Heart right ventricle (tissue), 16 donors: Measurements from ENCODE around the gene PELI2. TPM values are rescaled to one million over a fixed set of nuclear protein-coding genes. Genes with fewer than 3 reads are reported as not detected.

ENCODE experiments used
- ATAC-seq, 8 donors: fragments of 200-7000 bp; cut with Tn5 transposase; one replicate each; pipeline ENCODE4 v1.9.1; 2020; ENCODE audit warnings: mild to moderate bottlenecking in 8 of 8, moderate library complexity in 8 of 8, moderate number of reproducible peaks in 1 of 8
- DNase-seq, 2 donors: peaks; one replicate each; pipeline ENCODE4 v3.0.0-alpha.2; 2020
- H3K27ac ChIP-seq, 10 donors: fragments of 200-600 bp; sonication (generic) in 2 of 10; one replicate each; pipeline versions ENCODE4 v1.5.0 to v1.8.0; 2020 to 2022; ENCODE audit warnings: mild to moderate bottlenecking in 3 of 10
- H3K27me3 ChIP-seq, 7 donors: fragments of 200-600 bp; one replicate each; pipeline ENCODE4 v1.8.0; 2021 to 2022; ENCODE audit warnings: mild to moderate bottlenecking in 2 of 7
- H3K36me3 ChIP-seq, 9 donors: fragments of 200-600 bp; sonication (generic) in 1 of 9; one replicate each; pipeline versions ENCODE4 v1.5.0 to v1.8.0; 2020 to 2022; ENCODE audit warnings: mild to moderate bottlenecking in 2 of 9
- H3K4me1 ChIP-seq, 9 donors: fragments of 200-600 bp; sonication (generic) in 1 of 9; one replicate each; pipeline versions ENCODE4 v1.5.0 to v1.8.0; 2020 to 2022; ENCODE audit warnings: mild to moderate bottlenecking in 4 of 9
- H3K4me3 ChIP-seq, 10 donors: fragments of 200-600 bp; sonication (generic) in 2 of 10; one replicate each; pipeline versions ENCODE4 v1.5.0 to v1.8.0; 2020 to 2022; ENCODE audit warnings: mild to moderate bottlenecking in 7 of 10, moderate library complexity in 2 of 10
- H3K9me3 ChIP-seq, 11 donors: fragments of 200-600 bp in 10 of 11; sonication (generic) in 2 of 11; one replicate each; pipeline versions ENCODE4 v1.5.0 to v1.8.0; 2013 to 2022; ENCODE audit warnings: mild to moderate bottlenecking in 2 of 11, control low read depth in 1 of 11, moderate library complexity in 1 of 11
- WGBS, 2 donors: extraction: QIAGEN DNeasy Blood & Tissue Kit; methylation state at CpG; one replicate each; pipeline ENCODE4 v1.1.7; 2013; ENCODE audit warnings: inconsistent platforms in 1 of 2; 5-methylcytosine and 5-hydroxymethylcytosine counted together
- intact Hi-C, 10 donors: fragments of 100-400 bp; cut with DNase I; formaldehyde crosslinking; loops; one replicate each; pipeline versions ENCODE4 v1.11.1 to v1.14.2; 2022
- polyA plus RNA-seq, 2 donors: library from polyadenylated mRNA; stranded (reverse); fragments of 200-250 nt; gene quantifications; one replicate each; pipeline ENCODE4 v1.2.3, GENCODE V29; 2013
- total RNA-seq, 10 donors: library from RNA; stranded (reverse); fragmentation: NEBNext Ultra II Directional in 3 of 10; extraction: Animal tissue kit (Norgen Biotek cat#: 25700) in 3 of 10; gene quantifications; one replicate each; pipeline versions ENCODE4 v1.2.1 to v1.2.4, GENCODE V29; 2021 to 2023
- TF ChIP-seq, protein P1 (sequence below), 9 donors: fragments of 200-600 bp; sonication (generic) in 2 of 9; IDR thresholded peaks; one replicate each; pipeline versions ENCODE4 v1.5.0 to v1.8.0; 2021 to 2022; ENCODE audit warnings: antibody characterized with exemption in 9 of 9, mild to moderate bottlenecking in 5 of 9, moderate library complexity in 1 of 9
- donor health status: Arrhythmogenic right ventricular cardiomyopathy.
- donor health status: ischemic (EF 13 %, LVEDD 7.1; RV severe dilation, severe dysfunction).
- donor health status: healthy with polysubstance abuse.
- donor health status: DM: no; HTN: yes; CAD: no.
- donor health status: DM: no; HTN: no; CAD: no.
- donor health status: ischemic (EF 25% LVEDD 6.9; RV normal size, moderate dysfunction).
- donor health status: ischemic (EF 25% LVEDD 5.7; RV mildly dilated, moderate dysfunction).
- donor health status: healthy.
- donor health status: DM: yes; HTN: yes; CAD: no.
- donor health status: Ischemic cardiomyopathy.
- donor health status: ischemic (EF 35%, LVEDD 5.7; RV mildly dilated, moderate dysfunction).
- donor health status: nonischemic (EF 11% LVEDD 7.7; RV severe dilation, severe dysfunction).
- donor health status: DM: yes; HTN: yes; CAD: no.
- donor health status: PGD.
- donor health status: ischemic (EF 29% LVEDD 5.4; RV normal size, mild dysfunction).
- donor health status: nonischemic (EF 23%, LVEDD 6.1; RV moderate dilation, normal function).

PELI2 gene
- total and polyA plus RNA-seq, 12 donors, result 0.87 to 4.9 (median 2.0) TPM

DNA sequence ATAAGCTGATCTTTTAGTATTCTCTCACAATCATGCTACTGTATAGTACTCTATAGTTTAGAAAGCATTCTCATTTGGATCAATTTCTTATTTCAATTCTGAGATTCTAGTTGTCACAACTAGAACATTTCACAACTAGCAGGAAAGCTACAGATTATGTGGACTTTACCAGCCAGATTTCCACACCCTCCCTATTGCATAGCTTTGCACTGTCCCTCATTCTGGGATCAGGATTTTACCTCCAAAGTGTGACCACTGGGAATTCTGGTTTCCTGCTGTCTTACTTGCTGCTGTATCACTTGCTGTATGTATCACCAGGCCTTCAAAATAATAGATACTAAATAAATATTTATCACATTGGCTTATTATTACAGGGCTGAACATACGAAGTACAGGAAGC is 10.2 kb upstream of the PELI2 start:
- Histone ChIP-seq H3K27me3 (no peaks in the 10 kb centered on the region), H3K4me3 (no peak overlapping the region), H3K36me3 (no peaks in the 10 kb centered on the region), H3K27ac (no peak overlapping the region), H3K4me1 (peaks cover 0 to 6% (median 0%) of the 10 kb centered on the region in 9 donors), H3K9me3 (no peaks in the 10 kb centered on the region)
- no peak for DNase-seq
- ATAC-seq, result no peak
- WGBS, 2 donors, result 86 to 92% methylated on average over 1 of the region's 1 CpG
- intact Hi-C loops, result loop anchor here in 1 of 10 donors (10.0 kb wide), 1 partner anchor 373 kb away; no protein-coding TSS in a partner anchor
- TF ChIP-seq, protein P1, sequence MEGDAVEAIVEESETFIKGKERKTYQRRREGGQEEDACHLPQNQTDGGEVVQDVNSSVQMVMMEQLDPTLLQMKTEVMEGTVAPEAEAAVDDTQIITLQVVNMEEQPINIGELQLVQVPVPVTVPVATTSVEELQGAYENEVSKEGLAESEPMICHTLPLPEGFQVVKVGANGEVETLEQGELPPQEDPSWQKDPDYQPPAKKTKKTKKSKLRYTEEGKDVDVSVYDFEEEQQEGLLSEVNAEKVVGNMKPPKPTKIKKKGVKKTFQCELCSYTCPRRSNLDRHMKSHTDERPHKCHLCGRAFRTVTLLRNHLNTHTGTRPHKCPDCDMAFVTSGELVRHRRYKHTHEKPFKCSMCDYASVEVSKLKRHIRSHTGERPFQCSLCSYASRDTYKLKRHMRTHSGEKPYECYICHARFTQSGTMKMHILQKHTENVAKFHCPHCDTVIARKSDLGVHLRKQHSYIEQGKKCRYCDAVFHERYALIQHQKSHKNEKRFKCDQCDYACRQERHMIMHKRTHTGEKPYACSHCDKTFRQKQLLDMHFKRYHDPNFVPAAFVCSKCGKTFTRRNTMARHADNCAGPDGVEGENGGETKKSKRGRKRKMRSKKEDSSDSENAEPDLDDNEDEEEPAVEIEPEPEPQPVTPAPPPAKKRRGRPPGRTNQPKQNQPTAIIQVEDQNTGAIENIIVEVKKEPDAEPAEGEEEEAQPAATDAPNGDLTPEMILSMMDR (IDR thresholded peaks at IDR 0.05), result no peak

DNA sequence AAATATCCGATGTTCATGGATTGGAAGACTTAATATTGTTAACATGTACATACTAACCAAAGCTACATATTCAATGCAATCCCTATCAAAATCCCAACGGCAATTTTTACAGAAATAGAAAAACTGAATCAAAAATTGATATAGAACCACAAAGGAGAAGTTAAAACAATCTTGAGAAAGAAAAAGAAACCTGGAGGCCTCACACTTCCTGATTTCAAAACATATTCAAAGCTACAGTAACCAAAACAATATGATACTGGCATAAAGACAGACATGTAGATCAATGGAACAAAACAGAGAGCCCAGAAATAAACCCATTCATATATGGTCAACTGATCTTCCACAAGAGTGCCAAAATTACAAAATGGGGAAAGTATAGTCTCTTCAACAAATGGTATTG is 5.4 kb upstream of the PELI2 start:
- 86 to 87% methylated on average over 2 of the region's 2 CpGs for WGBS, 2 donors
- Histone ChIP-seq H3K9me3 (no peaks in the 10 kb centered on the region), H3K36me3 (no peaks in the 10 kb centered on the region), H3K4me1 (peaks cover 0 to 21% (median 3%) of the 10 kb centered on the region in 9 donors), H3K27ac (no peak overlapping the region), H3K27me3 (no peaks in the 10 kb centered on the region), H3K4me3 (no peak overlapping the region)
- intact Hi-C loops, result loop anchor here in 1 of 10 donors (10.0 kb wide), 2 partner anchors 232 to 378 kb away; no protein-coding TSS in a partner anchor
- ATAC-seq (no peak), DNase-seq (no peak)
- TF ChIP-seq, protein P1 (IDR thresholded peaks at IDR 0.05), result no peak

- TF ChIP-seq, protein P1 (IDR thresholded peaks at IDR 0.05), result no peak
Observed at GRCh38 chr14:56115334-56115870, 2.8 kb upstream of the PELI2 start.

DNA sequence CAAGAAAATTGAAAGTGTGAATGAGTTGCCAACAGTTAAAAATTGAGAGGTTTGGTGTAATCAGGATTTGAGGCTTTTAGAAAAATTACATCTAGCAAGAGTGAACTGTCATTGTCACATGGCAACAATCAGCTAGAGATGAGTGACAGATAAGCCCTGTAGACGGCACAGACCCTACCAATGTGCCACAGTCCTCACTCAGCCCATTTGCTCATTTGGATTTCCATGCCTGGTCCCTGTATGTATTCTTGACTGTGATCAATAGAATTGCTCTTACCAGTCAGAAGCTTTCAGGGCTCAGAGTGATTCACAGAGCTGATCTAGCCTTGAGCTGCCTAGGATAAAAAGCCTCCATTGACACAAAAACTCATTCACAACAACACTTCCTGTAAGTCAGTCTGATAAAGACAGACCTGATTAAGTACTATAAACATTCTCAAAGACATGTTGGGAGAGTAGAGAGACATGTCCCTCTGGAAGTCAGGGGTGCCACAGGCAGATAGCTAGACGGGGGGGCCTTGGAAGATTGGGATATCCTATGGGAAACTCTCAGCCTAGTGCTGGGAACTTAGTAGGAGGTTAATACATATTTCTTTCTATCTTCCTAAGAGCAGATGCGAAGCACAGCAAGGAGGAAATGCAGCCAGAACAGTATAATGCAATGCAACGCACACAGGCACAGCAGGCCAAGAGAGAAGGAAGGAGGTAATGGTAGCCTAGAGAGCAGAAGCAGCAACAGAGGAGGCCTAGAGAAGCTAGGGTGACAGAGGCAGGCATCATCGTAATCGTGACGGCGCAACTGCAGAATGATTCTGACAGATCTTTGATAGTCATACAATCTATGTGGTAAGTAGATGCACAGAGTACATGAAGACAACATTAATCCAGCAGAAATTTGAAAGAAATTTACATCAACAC is 2.0 kb upstream of the PELI2 start:
- DNase-seq, result no peak
- peaks cover 3 to 39% (median 18%) of the 10 kb centered on the region in 9 donors for H3K4me1 ChIP-seq
- peak overlapping the region in 2 of 10 donors; percentile 52 to 88 for H3K27ac ChIP-seq
- TF ChIP-seq, protein P1 (IDR thresholded peaks at IDR 0.05), result no peak
- no peak for ATAC-seq
- H3K4me3 ChIP-seq, result no peak overlapping the region
- H3K9me3 ChIP-seq, result no peaks in the 10 kb centered on the region
- H3K27me3 ChIP-seq, result no peaks in the 10 kb centered on the region
- WGBS, 2 donors, result 74 to 75% methylated on average over 8 of the region's 8 CpGs
- H3K36me3 ChIP-seq, result no peaks in the 10 kb centered on the region
- intact Hi-C loops, result loop anchor here in 4 of 10 donors (5.0 to 10.0 kb wide), 5 partner anchors 106 to 381 kb away; no protein-coding TSS in a partner anchor

More at GRCh38 chr14:56115334-56115870, 2.8 kb upstream of the PELI2 start:
- DNase-seq, result no peak
- H3K27ac ChIP-seq, result no peak overlapping the region
- H3K4me3 ChIP-seq, result no peak overlapping the region
- H3K9me3 ChIP-seq, result no peaks in the 10 kb centered on the region
- H3K27me3 ChIP-seq, result no peaks in the 10 kb centered on the region
- no peaks in the 10 kb centered on the region for H3K36me3 ChIP-seq
- ATAC-seq, result no peak
- intact Hi-C loops, result loop anchor here in 4 of 10 donors (5.0 to 10.0 kb wide), 5 partner anchors 107 to 381 kb away; no protein-coding TSS in a partner anchor
- H3K4me1 ChIP-seq, result peaks cover 3 to 31% (median 9%) of the 10 kb centered on the region in 9 donors
- 67 to 80% methylated on average over 3 of the region's 3 CpGs for WGBS, 2 donors
